Left kidney (tissue), 8 donors: Measurements from ENCODE around the gene PXDN. TPM values are rescaled to one million over a fixed set of nuclear protein-coding genes. Genes with fewer than 3 reads are reported as not detected.
A peak's percentile ranks its signal among the peaks of the same experiment; 100 is the strongest.
"Not testable (repeated sequence)": the region's sequence is repeated elsewhere in the genome, so short reads cannot be mapped to it uniquely, and the experiment has no call there.

Source experiments
- DNase-seq: peaks from one replicate; pipeline ENCODE4 v3.0.0-alpha.2; 2013
- long read RNA-seq, 8 donors: transcript quantifications; one replicate each; lab custom pipeline, GENCODE V29; 2026
- polyA plus RNA-seq: library from polyadenylated mRNA; unstranded; fragments of 120-200 nt; gene quantifications from one replicate; pipeline ENCODE4 v1.2.1, GENCODE V29; 2013; ENCODE audit not compliant: insufficient read length

The PXDN gene
- 154 TPM for polyA plus RNA-seq
- long read RNA-seq, donor 1, full-length matches to known transcripts, result 12 of 99 reads
- long read RNA-seq, donor 1, partial matches to known transcripts, result 87 of 99 reads
- long read RNA-seq, donor 1, other reads (novel, unspliced or antisense), result 0 of 99 reads
- long read RNA-seq, donor 2, full-length matches to known transcripts, result 7 of 53 reads
- long read RNA-seq, donor 2, partial matches to known transcripts, result 46 of 53 reads
- long read RNA-seq, donor 2, other reads (novel, unspliced or antisense), result 0 of 53 reads
- long read RNA-seq, donor 3, full-length matches to known transcripts, result 5 of 40 reads
- long read RNA-seq, donor 3, partial matches to known transcripts, result 35 of 40 reads
- long read RNA-seq, donor 3, other reads (novel, unspliced or antisense), result 0 of 40 reads
- long read RNA-seq, donor 4, result 0 reads
- long read RNA-seq, donor 5, full-length matches to known transcripts, result 5 of 22 reads
- long read RNA-seq, donor 5, partial matches to known transcripts, result 12 of 22 reads
- long read RNA-seq, donor 5, other reads (novel, unspliced or antisense), result 5 of 22 reads
- long read RNA-seq, donor 6, full-length matches to known transcripts, result 3 of 63 reads
- long read RNA-seq, donor 6, partial matches to known transcripts, result 60 of 63 reads
- long read RNA-seq, donor 6, other reads (novel, unspliced or antisense), result 0 of 63 reads
- long read RNA-seq, donor 7, full-length matches to known transcripts, result 11 of 32 reads
- long read RNA-seq, donor 7, partial matches to known transcripts, result 21 of 32 reads
- long read RNA-seq, donor 7, other reads (novel, unspliced or antisense), result 0 of 32 reads
- long read RNA-seq, donor 8, full-length matches to known transcripts, result 3 of 3 reads
- long read RNA-seq, donor 8, partial matches to known transcripts, result 0 of 3 reads
- long read RNA-seq, donor 8, other reads (novel, unspliced or antisense), result 0 of 3 reads

- peak; percentile 77 for DNase-seq
These were observed at the start of gene PXDN for GRCh38 chr2:1744446-1745170. Gene PXDN, minus strand, starts transcription at chr2:1744515. Its CDS starts 60 bp downstream, at chr2:1744455.

- DNase-seq, result no peak
These were observed 49.6 kb upstream of the PXDN start for GRCh38 chr2:1793868-1794445.

- no peak for DNase-seq
These were observed 48.9 kb upstream of the PXDN start for GRCh38 chr2:1793001-1793867.

- no peak for DNase-seq
These were observed 47.5 kb upstream of the PXDN start for GRCh38 chr2:1791685-1792435.

- DNase-seq, result no peak
These were observed 46.8 kb upstream of the PXDN start for GRCh38 chr2:1791006-1791605.

GRCh38 chr2:1790473-1790872, 46.2 kb upstream of the PXDN start:
- DNase-seq, result no peak

GRCh38 chr2:1789610-1790009, 45.3 kb upstream of the PXDN start:
- DNase-seq, result no peak

- no peak for DNase-seq
These were observed 44.2 kb upstream of the PXDN start for GRCh38 chr2:1788478-1788959.

- no peak for DNase-seq
These were observed 43.6 kb upstream of the PXDN start for GRCh38 chr2:1787755-1788477.

- DNase-seq, result no peak
These were observed 40.8 kb upstream of the PXDN start for GRCh38 chr2:1784986-1785617.

GRCh38 chr2:1784087-1784486, 39.8 kb upstream of the PXDN start:
- DNase-seq, result no peak

GRCh38 chr2:1782514-1782913, 38.2 kb upstream of the PXDN start:
- DNase-seq, result no peak

GRCh38 chr2:1781291-1782080, 37.2 kb upstream of the PXDN start:
- no peak for DNase-seq

- no peak for DNase-seq
These were observed 36.4 kb upstream of the PXDN start for GRCh38 chr2:1780693-1781092.

GRCh38 chr2:1780054-1780453, 35.7 kb upstream of the PXDN start:
- not testable (repeated sequence) for DNase-seq

- DNase-seq, result no peak
These were observed 34.3 kb upstream of the PXDN start for GRCh38 chr2:1778566-1778965.

GRCh38 chr2:1777781-1778180, 33.5 kb upstream of the PXDN start:
- no peak for DNase-seq
